Prostate gland (tissue), 2 donors: ENCODE results near the gene CLDN10.

Source experiments
- CTCF ChIP-seq, 4 experiments: fragments of 200-600 bp in 2 of 4; fragments of 450-650 bp in 2 of 4; sonication (generic) in 2 of 4; IDR thresholded peaks; 1 replicate in 3 of 4; 2 replicates in 1 of 4; pipeline ENCODE4 v1.5.1; 2016 to 2019; ENCODE audit warnings: antibody characterized with exemption in 4 of 4, mild to moderate bottlenecking in 2 of 4, moderate library complexity in 2 of 4
- POLR2A ChIP-seq: fragments of 450-650 bp; IDR thresholded peaks from one replicate; pipeline ENCODE4 v1.6.1; 2016; ENCODE audit warnings: antibody characterized with exemption, mild to moderate bottlenecking
- POLR2AphosphoS5 ChIP-seq: sonication (generic); formaldehyde crosslinking; IDR thresholded peaks from one replicate; pipeline ENCODE4 v1.6.1; 2017; ENCODE audit warnings: antibody characterized with exemption

GRCh38 chr13:95620030-95620824 is 67.7 kb downstream of the CLDN10 start:
- TF ChIP-seq POLR2A = no peak
- peak; percentile 77 for TF ChIP-seq POLR2AphosphoS5
- no peak for TF ChIP-seq CTCF (IDR thresholded peaks at IDR 0.05)
